IPS DF 19.7 (cell line): ENCODE measurements around the gene FOXD4L3.
"Not testable (repeated sequence)": the region's sequence is repeated elsewhere in the genome, so short reads cannot be mapped to it uniquely, and the experiment has no call there.

ENCODE experiments used
- DNase-seq: peaks from one replicate; pipeline ENCODE4 v3.0.0-alpha.2; 2013; ENCODE audit warnings: low read depth, low spot score

Gene FOXD4L3

GRCh38 chr9:68302567-68302966, at the start of gene FOXD4L3:
Gene FOXD4L3, plus strand, starts transcription at chr9:68302867. Its CDS starts 85 bp downstream, at chr9:68302952.
- not testable (repeated sequence) for DNase-seq

- not testable (repeated sequence) for DNase-seq
Observed at GRCh38 chr9:68281041-68281440, 21.6 kb upstream of the FOXD4L3 start.

- DNase-seq = not testable (repeated sequence)
Observed at GRCh38 chr9:68303771-68304170, 1.1 kb downstream of the FOXD4L3 start.

GRCh38 chr9:68304212-68304611, 1.5 kb downstream of the FOXD4L3 start:
- DNase-seq = not testable (repeated sequence)

- not testable (repeated sequence) for DNase-seq
Observed at GRCh38 chr9:68304777-68305176, 2.1 kb downstream of the FOXD4L3 start.

GRCh38 chr9:68305680-68306285, 3.1 kb downstream of the FOXD4L3 start:
- DNase-seq = not testable (repeated sequence)

- not testable (repeated sequence) for DNase-seq
Observed at GRCh38 chr9:68306391-68306964, 3.8 kb downstream of the FOXD4L3 start.

- not testable (repeated sequence) for DNase-seq
Observed at GRCh38 chr9:68307127-68307526, 4.5 kb downstream of the FOXD4L3 start.

GRCh38 chr9:68307654-68308053, 5.0 kb downstream of the FOXD4L3 start:
- DNase-seq = not testable (repeated sequence)

- not testable (repeated sequence) for DNase-seq
Observed at GRCh38 chr9:68311208-68311607, 8.5 kb downstream of the FOXD4L3 start.

- DNase-seq = not testable (repeated sequence)
Observed at GRCh38 chr9:68318209-68318608, 15.5 kb downstream of the FOXD4L3 start.

GRCh38 chr9:68323749-68324148, 21.1 kb downstream of the FOXD4L3 start:
- DNase-seq = not testable (repeated sequence)

- not testable (repeated sequence) for DNase-seq
Observed at GRCh38 chr9:68324518-68324917, 21.9 kb downstream of the FOXD4L3 start.

GRCh38 chr9:68329106-68329505, 26.4 kb downstream of the FOXD4L3 start:
- not testable (repeated sequence) for DNase-seq

GRCh38 chr9:68330531-68331173, 28.0 kb downstream of the FOXD4L3 start:
- not testable (repeated sequence) for DNase-seq

- not testable (repeated sequence) for DNase-seq
Observed at GRCh38 chr9:68332122-68332521, 29.5 kb downstream of the FOXD4L3 start.

- DNase-seq = not testable (repeated sequence)
Observed at GRCh38 chr9:68335935-68336334, 33.3 kb downstream of the FOXD4L3 start.

GRCh38 chr9:68336639-68337339, 34.1 kb downstream of the FOXD4L3 start:
- not testable (repeated sequence) for DNase-seq

- not testable (repeated sequence) for DNase-seq
Observed at GRCh38 chr9:68338000-68338399, 35.3 kb downstream of the FOXD4L3 start.

- DNase-seq = not testable (repeated sequence)
Observed at GRCh38 chr9:68342265-68343025, 39.8 kb downstream of the FOXD4L3 start.

GRCh38 chr9:68343242-68343641, 40.6 kb downstream of the FOXD4L3 start:
- not testable (repeated sequence) for DNase-seq
